ENCODE results near the gene ZNF609.
"Not testable (repeated sequence)": the region's sequence is repeated elsewhere in the genome, so short reads cannot be mapped to it uniquely, and the experiment has no call there.

Gene ZNF609

GRCh38 chr15:64589435-64590084, 129.2 kb downstream of the ZNF609 start:
- no peak for DNase-seq

DNA sequence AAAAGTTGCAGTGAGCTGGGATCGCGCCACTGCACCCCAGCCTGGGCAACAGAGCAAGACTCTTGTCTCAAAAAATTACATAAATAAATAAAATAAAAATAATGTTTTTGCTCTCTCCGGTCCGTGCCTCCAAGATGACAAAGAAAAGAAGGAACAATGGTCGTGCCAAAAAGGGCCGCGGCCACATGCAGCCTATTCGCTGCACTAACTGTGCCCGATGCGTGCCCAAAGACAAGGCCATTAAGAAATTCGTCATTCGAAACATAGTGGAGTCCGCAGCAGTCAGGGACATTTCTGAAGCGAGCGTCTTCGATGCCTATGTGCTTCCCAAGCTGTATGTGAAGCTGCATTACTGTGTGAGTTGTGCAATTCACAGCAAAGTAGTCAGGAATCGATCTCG, 132.5 kb downstream of the ZNF609 start:
- not testable (repeated sequence) for DNase-seq

DNA sequence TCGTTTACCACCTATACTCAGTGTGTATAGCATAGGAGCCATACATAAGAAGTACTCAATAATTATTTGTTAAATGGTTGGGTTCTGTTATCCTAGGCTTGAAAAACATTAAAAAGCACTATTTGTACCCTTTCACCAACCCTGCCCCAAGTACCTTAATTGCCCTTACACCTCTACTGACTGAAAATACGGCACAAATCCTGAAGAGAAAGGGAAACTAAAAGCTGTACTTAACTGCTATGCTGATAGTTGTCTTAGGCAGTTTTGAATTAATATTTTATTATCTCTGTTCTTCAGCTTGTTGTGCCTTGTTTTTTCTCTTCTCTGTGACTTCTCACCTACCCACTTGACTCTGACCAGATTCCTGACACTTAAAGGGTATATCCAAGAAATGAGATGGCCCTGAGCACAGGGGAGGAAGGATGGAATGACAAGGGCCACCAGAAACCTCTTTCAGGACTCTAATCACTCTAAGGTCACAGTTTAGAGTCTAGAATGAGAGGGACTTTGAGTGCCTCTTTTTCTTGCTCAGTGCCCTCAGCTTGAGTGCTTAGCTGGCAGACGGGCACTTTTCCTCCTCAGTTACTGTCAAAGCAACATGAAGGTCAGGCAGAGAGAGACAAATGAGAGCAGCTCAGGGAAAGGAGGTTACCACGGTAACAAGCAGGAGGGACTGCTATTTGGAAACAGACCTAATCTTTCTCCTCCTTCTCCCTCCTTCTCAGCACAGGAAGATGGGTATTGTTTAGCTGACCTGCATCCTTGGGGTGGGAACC, 136.5 kb downstream of the ZNF609 start:
- no peak for DNase-seq

GRCh38 chr15:64597477-64597822, 137.1 kb downstream of the ZNF609 start:
- no peak for DNase-seq

- DNase-seq, result no peak
Measured at GRCh38 chr15:64599226-64599625, 138.8 kb downstream of the ZNF609 start.

- DNase-seq, result no peak
Measured at GRCh38 chr15:64599716-64600115, 139.3 kb downstream of the ZNF609 start.

DNA sequence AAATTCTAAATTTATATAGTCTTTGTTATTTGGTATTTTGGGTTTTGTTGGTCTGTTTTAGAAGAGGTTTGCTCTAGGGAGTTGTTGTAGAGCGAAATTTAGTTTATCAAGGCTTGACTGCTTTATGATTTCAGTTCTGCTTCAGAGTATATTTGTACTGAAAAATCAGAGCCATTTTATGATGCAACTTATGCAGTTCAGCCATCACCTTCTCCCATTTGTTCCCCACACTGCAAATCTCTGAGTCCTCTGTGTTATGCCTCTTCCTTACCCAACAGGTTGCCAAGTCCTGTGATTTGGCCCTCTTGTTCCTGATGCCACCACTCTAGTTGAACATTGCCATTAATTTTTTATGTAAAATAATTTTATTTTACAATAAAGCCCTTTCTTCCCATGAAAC, 140.4 kb downstream of the ZNF609 start:
- no peak for DNase-seq

DNA sequence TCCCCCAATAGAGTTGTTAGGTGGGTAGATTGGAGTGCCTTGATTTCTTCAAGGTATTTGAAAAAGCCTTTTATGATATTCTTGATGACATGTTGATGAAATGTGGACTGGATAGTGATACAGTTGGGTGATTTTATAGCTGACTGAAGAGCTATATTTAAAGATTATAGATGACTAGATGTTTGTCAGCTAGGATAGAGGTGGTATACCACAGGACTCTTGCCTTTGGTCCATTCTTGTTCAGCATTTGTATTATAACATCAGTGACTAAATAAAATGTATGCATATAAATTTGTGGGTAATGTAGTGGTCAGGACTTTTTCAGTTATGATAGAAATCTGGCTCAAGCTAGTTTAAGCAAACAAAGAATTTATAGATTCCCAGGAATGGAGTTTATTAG, 143.9 kb downstream of the ZNF609 start:
- DNase-seq, result no peak

- DNase-seq, result not testable (repeated sequence)
Measured at GRCh38 chr15:64607416-64607815, 147.0 kb downstream of the ZNF609 start.

GRCh38 chr15:64610257-64610919, 150.0 kb downstream of the ZNF609 start:
- DNase-seq, result no peak

- DNase-seq, result no peak
Measured at GRCh38 chr15:64611085-64611725, 150.8 kb downstream of the ZNF609 start.

GRCh38 chr15:64614519-64614918, 154.1 kb downstream of the ZNF609 start:
- no peak for DNase-seq

GRCh38 chr15:64617727-64618126, 157.3 kb downstream of the ZNF609 start:
- no peak for DNase-seq

DNA sequence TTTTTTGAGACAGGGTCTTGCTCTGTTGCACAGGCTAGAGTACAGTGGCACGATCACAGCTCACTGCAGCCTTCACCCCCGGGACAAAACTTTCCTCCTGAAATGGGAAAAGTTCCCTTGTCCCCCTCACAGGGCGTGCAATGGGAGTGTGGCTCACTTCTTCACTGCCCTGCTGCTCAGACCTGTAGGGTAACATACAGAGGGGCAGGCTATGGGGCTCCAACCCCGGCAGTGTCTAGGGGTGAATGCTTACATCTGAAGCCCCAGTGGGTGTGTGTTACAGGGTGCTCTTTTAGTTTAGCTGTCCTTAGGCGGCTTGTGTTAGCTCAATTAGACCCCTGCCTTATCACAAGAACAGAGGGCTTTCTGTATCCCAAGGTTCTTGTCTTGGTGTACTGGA, 157.8 kb downstream of the ZNF609 start:
- no peak for DNase-seq

- DNase-seq, result no peak
Measured at GRCh38 chr15:64618540-64618939, 158.2 kb downstream of the ZNF609 start.

- no peak for DNase-seq
Measured at GRCh38 chr15:64619880-64620839, 159.8 kb downstream of the ZNF609 start.

DNA sequence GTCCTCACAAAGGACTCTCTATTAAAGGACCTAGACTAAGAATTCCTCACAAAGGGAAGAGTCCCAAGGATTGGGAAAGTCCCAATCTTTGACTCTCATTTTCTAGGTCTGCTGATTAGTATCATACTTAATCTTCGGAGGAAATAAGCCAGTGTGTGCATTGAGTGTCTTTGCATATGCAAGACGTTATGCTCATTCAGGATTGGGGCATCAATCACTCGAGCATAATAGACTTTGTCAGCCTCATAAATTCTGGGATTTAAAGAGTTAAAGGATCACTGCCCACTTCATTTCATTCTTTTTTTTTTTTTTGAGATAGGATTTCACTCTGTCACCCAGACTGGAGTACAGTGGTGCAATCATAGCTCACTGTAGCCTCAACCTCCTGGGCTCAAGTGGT, 160.7 kb downstream of the ZNF609 start:
- no peak for DNase-seq

GRCh38 chr15:64622410-64623260, 162.3 kb downstream of the ZNF609 start:
- peak in 1 of 2 experiments; percentile 21 for DNase-seq

- peak; percentile 8 to 32 for DNase-seq
Measured at GRCh38 chr15:64623347-64623996, 163.1 kb downstream of the ZNF609 start.

DNA sequence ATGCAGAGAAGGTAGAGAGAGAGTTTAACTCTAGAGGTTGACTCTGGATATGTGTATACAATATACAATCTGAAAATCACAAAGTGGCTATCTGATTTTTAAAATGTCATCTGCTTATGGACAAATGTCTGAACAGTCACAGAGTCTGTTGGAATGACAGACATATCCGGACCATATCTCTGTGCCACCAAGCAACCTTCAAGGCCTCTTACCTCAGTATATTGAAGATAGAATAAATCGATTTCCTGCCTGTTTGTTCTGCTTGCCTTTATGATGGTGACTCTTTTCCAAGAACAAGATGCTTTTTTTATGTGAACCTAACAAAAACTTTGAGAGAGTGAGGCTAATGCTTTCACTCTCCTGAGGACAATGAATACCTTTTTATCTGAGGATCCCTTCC, 163.9 kb downstream of the ZNF609 start:
- DNase-seq, result no peak

- no peak for DNase-seq
Measured at GRCh38 chr15:64629063-64629462, 168.7 kb downstream of the ZNF609 start.
